Stomach (tissue), 4 donors: Measurements from ENCODE around the gene ASTN1.

ENCODE experiments used
- POLR2AphosphoS5 ChIP-seq, 3 donors: sonication (generic); formaldehyde crosslinking; IDR thresholded peaks; one replicate each; pipeline ENCODE4 v1.6.1; 2016; ENCODE audit warnings: antibody characterized with exemption in 3 of 3
- TF ChIP-seq, protein P1 (sequence below), 7 experiments: fragments of 450-650 bp in 4 of 7; fragments of 200-600 bp in 3 of 7; sonication (generic) in 3 of 7; IDR thresholded peaks; one replicate each; pipeline ENCODE4 v1.5.1; 2016 to 2019; ENCODE audit warnings: antibody characterized with exemption in 7 of 7, control low read depth in 2 of 7, mild to moderate bottlenecking in 1 of 7

DNA sequence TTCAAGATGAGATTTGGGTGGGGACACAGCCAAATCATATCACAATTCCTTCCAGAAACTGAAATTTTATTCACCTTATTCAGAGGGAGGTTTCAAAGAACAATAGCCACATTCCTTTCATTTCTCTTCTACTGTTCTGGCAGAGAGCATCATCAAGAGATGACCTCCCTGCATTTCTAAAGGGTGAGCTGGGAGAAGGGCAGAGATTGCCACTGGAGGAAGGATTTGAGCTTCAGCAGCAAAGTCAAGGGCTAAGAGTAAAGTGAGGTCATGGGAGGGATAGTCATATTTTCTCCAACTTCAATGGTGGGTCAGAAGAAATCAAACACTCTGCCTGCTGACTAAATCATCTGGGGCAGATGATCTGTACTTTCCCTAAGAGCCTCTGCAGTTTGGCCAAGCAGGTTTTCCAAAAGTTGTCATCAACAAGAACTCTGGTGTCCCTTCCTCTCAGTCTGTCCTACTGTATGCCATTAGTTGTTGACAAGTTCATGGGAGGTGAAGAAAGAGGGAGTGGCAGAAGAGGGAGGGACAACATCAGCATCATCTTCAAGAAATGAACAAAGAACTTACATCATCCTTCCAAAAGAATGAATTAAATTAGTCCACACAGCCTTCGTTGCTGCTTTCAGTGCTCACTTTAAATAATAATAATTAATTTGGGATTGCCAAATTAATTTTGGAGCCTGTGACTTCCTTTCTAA, 298.3 kb downstream of the ASTN1 start:
- no peak for TF ChIP-seq POLR2AphosphoS5 (IDR thresholded peaks at IDR 0.05)
- TF ChIP-seq, protein P1, sequence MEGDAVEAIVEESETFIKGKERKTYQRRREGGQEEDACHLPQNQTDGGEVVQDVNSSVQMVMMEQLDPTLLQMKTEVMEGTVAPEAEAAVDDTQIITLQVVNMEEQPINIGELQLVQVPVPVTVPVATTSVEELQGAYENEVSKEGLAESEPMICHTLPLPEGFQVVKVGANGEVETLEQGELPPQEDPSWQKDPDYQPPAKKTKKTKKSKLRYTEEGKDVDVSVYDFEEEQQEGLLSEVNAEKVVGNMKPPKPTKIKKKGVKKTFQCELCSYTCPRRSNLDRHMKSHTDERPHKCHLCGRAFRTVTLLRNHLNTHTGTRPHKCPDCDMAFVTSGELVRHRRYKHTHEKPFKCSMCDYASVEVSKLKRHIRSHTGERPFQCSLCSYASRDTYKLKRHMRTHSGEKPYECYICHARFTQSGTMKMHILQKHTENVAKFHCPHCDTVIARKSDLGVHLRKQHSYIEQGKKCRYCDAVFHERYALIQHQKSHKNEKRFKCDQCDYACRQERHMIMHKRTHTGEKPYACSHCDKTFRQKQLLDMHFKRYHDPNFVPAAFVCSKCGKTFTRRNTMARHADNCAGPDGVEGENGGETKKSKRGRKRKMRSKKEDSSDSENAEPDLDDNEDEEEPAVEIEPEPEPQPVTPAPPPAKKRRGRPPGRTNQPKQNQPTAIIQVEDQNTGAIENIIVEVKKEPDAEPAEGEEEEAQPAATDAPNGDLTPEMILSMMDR (IDR thresholded peaks at IDR 0.05): no peak
